Hepatocyte (in vitro differentiated cells): ENCODE results near the gene GTPBP2.

Experiments used
- EZH2 ChIP-seq: fragments of 200-600 bp; sonication (generic); IDR thresholded peaks from 2 replicates; pipeline ENCODE4 v1.6.1; 2016; ENCODE audit warnings: antibody characterized with exemption, mild to moderate bottlenecking, borderline replicate concordance
- TF ChIP-seq, protein P1 (sequence below): fragments of 200-600 bp; sonication (generic); IDR thresholded peaks from 2 replicates; pipeline ENCODE4 v1.5.1; 2016; ENCODE audit warnings: antibody characterized with exemption, mild to moderate bottlenecking; ENCODE audit not compliant: poor library complexity

DNA sequence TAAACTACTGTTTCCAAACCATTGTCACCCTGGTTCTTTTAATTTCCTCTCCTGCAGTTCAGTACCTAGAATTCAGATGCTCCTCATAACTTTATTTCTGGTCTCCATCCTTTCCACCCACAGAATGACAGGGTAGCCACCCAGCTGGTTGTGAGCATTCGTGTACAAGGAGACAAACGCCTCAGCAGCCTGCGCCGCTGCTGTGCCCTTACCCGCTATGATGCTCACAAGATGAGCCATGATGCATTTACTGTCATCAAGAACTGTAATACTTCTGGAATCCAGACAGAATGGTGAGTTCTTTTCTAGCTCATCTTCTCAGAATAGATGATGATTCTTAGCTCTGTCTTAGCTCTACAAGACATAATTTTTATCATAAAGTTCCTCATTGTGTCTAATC, 18.6 kb downstream of the GTPBP2 start:
- TF ChIP-seq, protein P1, sequence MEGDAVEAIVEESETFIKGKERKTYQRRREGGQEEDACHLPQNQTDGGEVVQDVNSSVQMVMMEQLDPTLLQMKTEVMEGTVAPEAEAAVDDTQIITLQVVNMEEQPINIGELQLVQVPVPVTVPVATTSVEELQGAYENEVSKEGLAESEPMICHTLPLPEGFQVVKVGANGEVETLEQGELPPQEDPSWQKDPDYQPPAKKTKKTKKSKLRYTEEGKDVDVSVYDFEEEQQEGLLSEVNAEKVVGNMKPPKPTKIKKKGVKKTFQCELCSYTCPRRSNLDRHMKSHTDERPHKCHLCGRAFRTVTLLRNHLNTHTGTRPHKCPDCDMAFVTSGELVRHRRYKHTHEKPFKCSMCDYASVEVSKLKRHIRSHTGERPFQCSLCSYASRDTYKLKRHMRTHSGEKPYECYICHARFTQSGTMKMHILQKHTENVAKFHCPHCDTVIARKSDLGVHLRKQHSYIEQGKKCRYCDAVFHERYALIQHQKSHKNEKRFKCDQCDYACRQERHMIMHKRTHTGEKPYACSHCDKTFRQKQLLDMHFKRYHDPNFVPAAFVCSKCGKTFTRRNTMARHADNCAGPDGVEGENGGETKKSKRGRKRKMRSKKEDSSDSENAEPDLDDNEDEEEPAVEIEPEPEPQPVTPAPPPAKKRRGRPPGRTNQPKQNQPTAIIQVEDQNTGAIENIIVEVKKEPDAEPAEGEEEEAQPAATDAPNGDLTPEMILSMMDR: no peak
- no peak for TF ChIP-seq EZH2
